ENCODE results near the gene ORC3.

DNA sequence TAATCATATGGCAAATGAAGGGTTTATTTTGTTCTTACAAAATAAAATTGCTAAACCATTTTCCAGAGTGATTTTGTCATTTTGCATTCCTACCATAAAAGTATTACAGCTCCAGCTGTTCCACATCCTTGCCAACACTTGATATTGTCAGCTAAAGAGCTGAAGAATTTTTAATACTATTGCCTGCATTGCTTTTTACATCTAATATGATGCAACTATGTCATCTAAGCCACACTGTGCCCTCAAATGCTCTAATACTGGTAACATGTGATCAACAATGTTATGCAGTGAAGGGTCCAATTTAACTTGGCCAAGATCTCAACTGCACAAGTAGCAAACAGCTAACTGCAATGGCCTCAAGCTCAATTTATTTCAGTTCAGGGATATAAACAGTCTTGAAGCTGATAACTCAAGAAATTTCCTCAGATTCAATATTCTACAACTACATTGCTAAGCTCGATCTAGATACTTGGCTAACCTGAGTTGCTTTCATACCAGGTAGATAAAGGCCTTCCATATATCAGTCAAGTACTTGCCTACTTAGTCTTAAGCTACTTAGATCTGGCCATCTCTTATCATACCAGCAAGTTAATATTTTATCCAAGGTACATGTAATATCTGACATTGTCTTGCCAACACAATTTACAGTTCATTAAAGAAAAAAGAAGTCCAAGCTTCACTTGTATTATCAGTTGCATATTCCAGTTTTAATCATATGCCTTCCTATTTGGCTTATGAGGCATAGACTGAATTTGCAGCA lies 95.1 kb downstream of the ORC3 start:
- TF ChIP-seq, protein P1, sequence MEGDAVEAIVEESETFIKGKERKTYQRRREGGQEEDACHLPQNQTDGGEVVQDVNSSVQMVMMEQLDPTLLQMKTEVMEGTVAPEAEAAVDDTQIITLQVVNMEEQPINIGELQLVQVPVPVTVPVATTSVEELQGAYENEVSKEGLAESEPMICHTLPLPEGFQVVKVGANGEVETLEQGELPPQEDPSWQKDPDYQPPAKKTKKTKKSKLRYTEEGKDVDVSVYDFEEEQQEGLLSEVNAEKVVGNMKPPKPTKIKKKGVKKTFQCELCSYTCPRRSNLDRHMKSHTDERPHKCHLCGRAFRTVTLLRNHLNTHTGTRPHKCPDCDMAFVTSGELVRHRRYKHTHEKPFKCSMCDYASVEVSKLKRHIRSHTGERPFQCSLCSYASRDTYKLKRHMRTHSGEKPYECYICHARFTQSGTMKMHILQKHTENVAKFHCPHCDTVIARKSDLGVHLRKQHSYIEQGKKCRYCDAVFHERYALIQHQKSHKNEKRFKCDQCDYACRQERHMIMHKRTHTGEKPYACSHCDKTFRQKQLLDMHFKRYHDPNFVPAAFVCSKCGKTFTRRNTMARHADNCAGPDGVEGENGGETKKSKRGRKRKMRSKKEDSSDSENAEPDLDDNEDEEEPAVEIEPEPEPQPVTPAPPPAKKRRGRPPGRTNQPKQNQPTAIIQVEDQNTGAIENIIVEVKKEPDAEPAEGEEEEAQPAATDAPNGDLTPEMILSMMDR (optimal IDR thresholded peaks at IDR 0.05 in 1 of 3, IDR thresholded peaks at IDR 0.05 in 1 of 3, conservative IDR thresholded peaks at IDR 0.05 in 1 of 3; ENCODE audit: extremely low read depth in 1 of 3, insufficient read depth in 2 of 3, low read length in 3 of 3), result no peak
- no peak for TF ChIP-seq EZH2 (IDR thresholded peaks at IDR 0.05; ENCODE audit: low read length)

Measured in keratinocyte (primary cell).